Activated CD4-positive, CD25-positive, alpha-beta regulatory T cell treated with anti-CD3 and anti-CD28 coated beads, Interleukin-2, amount 50 U/mL, for 16 hours (primary cell): ENCODE results near the gene RNASE8.

Experiments used
- DNase-seq: peaks from one replicate; pipeline ENCODE4 v3.0.0-alpha.2; 2020; ENCODE audit warnings: low read depth, low spot score

Gene RNASE8

DNA sequence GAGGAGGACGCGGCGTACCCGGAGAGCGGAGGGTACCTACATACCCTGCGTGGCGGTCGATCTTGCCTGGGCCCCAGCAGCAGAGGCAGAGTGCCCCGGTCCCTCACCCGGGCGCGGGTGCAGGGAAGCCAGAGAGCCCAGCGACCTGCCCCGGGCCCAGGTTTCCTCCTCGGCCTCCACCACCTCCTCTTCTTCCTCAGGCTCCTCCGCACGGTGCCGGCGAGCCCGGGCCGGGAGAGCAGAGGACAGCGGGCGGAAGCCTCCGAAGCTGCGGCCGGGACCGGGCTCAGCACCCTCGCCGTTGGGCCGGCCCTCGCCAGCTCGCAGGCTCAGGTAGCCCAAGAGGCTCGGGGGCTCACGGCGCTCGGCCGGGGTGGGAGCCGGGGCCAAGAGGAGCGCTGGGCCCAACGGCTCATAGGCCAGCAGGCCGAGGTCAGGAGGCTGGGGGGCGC lies 34.2 kb downstream of the RNASE8 start:
- DNase-seq = no peak

DNA sequence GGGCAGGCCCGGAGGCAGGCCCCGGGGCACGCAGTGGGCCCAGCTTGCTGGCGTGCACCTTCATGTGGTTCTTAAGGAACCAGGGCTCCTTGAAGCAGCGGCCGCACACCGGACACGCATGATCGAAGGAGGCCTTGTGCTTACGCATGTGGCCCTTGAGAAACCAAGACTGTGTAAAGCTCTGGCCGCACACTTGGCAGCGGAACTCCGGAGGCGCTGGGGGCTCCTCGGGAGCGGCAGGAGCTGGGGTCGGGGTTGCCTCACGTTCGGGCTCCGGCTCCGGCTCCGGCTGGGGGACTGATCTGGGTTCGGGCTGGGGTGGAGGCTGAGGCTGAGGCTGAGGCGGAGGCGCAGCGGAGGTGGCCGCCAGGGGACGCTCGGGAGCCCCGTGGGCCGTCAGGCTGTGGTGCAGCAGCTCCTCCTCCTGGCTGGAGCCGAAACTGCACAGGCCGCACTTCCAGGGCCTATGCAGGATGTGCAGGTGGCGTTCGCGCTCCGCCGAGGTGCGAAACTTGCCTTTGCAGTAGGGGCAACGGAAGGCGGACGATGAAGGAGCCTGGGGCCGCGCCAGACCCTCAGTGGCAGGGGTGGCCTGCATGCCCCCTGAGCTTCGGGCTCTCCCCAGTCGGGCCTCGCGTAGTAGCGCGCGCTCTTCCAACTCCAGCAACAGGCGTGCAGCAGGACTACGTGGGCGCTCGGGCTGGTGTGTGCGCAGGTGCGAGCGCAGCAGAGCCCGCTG lies 34.8 kb downstream of the RNASE8 start:
- DNase-seq = peak; percentile 78

DNA sequence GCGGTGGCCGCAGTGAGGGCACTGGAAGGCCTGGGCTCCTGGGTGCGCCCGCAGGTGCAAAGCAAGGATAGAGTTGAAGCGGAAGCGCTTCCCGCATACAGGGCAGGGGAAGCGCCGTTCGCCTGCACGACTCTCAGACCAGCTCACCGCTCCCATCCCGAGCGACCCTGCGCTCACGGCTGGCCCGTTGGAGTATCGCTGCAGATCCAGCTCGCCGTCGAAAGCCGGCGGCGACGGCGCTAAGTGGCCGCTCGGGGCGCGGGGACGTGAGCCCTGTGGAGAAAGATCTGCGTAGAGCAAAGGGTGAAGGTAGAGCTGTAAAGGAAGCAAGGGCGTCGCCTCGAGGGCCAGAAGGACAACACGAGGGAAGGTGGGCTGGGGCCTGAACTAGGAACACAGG lies 35.4 kb downstream of the RNASE8 start:
- DNase-seq = no peak

DNA sequence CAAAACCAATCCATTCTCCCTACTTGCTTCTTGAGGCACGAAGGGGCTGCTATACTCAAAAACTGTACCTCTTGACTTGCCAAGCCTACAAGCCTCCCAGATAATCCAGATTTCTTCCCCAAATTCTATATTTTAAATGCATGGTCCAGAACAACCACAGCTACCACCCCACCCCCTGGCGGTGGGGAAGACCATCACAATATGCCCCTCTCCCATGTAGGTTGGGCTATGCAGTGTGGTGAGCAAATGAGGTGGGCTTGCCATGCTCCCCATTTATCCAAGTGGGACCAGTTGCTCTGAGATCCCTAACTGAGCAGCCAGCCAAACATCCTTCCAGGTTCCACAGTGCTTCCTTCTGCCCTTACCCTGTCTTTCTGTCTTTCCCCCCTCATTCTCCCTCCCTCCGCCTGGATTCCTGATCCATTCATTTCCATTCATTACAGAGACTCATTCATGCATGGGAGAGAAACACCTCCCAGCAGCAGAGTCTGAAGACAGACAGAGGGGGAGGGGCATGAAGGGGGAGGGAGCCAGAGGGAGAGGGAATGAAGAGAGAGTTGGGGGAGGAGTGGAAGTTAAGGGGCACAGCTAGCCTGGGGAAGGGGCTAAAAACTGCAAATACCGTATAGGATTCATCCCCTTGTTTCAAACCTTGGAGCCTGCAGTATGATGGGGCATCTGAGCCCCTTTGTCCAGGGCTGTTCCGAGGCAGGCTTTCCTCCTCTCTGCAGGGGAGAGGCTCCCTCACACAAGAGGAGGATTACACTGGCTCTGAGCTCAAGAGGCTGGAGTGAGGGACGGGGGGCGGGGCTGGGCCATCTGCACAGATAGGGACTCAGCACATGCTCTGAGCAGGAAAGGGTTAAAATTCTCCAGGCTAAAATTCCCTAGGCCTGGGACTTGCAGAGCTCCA lies 36.4 kb downstream of the RNASE8 start:
- DNase-seq = no peak

DNA sequence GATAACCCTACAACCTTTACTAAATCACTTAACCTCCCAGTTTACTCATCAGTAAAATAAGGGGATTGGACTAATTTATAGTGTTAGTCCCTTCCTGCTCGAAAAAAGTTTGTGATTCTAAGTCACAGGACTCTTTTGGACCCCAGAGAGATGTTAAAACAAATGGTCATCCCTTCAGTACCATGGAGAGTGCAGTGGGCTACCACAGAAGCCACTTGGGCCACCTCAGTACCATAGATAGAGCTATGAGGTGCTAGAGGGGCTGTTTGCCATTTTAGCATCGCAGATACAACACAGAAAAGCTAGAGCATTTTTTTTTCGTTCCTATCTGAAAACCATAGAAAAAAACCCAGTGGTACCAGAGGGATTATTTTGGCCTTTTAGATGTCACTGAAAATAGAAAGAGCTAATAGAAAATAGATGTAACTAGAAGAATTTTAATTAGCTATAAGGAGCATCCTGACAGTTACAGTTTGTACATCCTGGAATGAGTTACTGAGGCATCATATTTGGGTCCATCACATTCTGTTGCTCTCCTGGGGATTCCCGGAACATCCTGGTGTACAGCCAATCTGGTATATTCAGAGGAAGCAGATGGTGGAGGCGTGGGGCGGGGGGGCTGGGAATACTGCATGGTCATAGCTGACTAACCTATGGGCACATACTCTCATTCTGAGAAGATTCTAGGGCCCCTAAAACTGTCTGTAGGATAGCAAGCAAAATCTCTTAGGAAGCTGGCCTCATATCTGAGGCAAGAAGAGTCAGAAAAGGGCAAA lies 38.0 kb downstream of the RNASE8 start:
- DNase-seq = no peak

DNA sequence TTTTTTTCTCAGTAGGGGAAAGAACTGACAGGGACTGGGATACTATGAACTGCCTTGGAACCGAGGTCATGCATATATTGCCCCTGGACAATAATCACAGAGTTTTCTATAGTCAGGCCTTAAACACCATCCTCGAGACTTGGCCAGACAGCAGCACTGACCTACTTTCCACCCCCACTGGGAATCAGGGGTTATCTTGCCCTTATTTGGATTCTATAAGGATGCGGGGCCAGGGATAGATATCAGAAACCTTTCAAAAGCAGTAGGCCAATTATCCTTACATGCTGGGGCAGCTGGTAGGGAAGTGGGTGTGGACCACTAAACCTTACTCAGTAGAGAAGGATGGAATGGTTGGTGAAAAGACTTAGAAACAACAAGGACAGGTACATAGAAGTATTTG lies 38.8 kb downstream of the RNASE8 start:
- no peak for DNase-seq

DNA sequence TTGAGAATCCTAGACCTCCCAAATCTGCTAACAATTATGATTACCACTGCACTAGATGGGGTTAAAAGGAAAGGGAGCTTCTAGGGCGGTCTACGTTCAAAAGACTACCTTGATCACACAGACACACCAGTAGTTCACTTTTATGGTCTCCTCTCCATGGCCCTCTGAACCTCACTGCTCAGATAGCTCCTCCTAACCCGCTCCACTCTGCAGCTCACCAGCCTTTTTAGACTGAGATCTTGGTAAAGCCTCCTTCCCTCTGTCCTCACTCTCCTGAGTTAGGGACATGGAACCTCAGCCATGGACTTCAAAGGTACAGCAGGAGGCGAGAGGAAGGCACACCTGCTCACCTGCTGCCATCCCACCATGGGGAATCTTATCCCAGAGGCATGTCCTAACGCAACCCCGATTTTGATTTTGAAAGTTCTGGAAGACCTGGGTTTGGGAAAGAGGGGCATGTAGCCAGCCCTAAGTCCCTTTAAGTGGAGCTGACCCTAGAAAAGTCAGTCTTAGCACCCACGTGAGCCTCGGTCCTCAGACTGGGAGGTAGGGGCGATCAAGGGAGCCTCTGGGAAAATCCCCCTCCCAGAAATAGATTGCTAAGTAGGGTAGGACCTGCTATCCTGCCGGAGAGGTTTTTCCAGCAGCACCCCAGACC lies 39.5 kb downstream of the RNASE8 start:
- DNase-seq = no peak

DNA sequence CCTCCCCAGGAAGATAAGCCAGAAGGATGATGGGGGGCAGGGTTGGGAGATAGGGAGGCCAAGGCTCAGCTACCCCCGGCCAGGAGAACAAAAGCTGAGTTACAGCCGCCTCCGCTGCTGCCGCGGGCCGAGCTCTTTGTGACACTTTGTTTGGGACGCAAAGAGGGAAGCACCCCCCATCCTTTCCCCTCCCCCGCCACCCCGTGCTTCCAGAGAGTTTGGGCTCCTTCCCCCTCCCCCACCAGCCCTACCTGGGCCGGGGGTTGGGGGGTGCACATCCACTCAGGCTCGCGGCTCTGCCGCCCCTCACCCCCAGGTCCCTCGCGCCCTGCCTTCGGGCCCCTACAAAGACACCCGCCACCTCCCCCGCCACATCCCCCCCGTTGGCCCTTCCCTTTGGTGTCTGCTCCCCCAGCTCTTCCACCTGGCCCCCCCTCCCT lies 40.0 kb downstream of the RNASE8 start:
- no peak for DNase-seq

DNA sequence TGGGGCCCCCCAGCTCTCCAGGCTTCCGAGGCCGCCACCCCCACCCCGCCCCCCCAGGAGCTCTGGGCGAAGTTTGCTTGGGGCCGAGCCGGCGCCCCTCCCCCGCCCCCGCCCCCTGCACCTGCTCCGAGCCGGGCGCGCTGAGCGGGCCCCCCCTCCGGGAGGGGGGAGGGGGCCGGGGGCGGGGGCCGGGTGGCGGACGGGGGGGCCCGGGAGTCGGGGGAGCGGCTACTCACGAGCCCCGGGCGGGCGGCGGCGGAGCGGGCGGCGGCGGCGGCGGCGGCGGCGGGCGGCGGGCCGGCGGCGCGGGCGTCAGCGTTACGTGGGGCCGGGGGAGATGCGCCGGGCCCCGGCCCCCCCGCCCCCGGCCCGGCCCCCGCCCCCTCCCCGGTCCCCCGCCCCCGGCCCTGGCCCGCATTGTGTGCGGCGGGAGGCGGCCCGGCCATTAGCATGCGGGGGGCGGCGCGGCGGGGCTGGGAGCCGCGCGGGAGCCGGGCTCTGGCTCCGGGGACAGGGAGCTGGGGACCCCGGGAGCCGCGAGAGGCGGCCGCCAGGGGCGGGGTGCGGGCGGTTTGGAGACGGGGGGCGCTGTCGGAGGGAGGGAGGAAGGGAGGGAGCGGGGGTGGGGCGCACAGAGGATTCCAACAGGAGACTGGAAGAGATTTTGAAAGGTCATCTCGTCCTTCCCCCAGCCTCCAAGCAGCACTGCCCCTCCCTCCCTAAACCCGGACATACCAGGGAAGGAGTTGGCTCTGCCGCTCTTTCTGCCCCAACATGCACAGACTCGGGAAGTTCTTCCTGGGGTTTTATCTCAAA lies 40.7 kb downstream of the RNASE8 start, which contains the start of gene ZNF219:
Gene ZNF219 (minus strand): TSS at position 580 of the 816 bp plus-strand sequence. CDS start 5,064 bp downstream, outside the sequence.
- DNase-seq = no peak

DNA sequence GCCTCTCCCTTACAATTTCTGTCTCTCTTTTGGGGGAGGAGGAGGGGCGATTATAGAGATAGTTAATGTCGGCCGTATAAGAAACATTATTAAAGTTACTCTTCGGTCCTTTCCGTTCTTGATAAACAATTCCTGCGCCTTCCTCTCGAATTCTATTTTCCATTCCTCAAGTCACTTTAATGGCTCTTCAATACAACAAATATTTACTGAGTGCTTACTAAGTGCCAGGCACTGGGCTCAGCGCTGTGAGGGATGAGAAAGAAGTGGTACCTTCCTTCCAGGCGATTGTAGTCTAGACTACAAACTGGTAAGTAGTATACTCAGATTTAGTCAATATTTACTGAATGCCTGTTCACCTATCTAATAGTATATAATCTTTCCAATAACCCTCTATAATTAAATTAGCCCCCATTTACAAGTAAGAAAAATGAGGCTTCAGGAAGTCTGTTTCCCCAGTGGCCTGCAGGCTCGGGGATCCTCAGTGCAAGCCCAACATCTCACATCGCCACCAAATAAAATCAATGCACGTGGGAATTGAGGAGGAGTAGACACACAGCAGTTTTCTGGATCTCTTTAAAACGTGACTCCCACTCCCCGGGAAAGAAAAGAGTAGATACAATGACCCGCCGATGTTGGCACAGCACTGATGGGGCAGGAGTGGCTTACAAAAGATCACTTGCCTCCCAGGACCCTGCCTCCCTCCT lies 41.4 kb downstream of the RNASE8 start:
- DNase-seq = no peak

DNA sequence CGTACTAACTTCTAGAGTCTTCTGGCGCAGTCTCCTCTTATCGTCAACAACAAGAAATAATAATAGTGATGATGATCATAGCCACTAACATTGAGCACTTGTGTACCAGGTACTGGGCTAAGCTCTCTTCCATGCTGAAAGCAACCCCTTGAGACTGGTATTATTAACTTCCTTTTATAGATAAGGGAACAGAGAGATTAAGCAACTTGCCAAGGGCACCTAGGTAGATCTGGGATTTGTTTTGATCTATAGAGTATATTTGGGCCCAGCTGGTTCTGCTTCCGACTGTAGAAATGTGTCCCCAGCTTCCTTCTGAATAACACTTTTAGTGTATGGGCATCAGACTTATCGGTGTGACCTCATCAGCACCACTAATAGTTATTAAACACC lies 42.0 kb downstream of the RNASE8 start:
- DNase-seq = no peak

DNA sequence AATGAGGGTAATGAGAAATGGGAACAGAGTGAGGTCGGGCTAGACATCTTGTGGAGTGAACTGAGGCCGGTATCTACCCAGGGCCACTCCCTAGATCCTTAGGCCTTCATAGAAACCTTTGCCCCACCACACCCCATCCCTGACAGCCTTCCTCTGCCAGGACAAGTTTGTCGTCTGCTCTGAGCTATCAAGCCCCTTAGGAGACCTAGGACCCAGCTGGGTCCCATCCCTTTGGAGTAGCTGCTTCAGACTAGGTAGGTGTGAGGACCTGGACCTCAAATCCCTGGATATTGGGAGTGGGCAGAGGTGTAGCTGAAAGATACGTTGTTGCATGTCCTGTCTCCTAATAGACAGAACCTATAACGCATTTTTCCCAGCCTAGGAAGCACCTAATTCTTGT lies 43.3 kb downstream of the RNASE8 start, which contains the start of gene TMEM253:
Gene TMEM253 (plus strand): TSS at position 136 of the 400 bp plus-strand sequence. CDS start 278 bp downstream, outside the sequence.
- no peak for DNase-seq

DNA sequence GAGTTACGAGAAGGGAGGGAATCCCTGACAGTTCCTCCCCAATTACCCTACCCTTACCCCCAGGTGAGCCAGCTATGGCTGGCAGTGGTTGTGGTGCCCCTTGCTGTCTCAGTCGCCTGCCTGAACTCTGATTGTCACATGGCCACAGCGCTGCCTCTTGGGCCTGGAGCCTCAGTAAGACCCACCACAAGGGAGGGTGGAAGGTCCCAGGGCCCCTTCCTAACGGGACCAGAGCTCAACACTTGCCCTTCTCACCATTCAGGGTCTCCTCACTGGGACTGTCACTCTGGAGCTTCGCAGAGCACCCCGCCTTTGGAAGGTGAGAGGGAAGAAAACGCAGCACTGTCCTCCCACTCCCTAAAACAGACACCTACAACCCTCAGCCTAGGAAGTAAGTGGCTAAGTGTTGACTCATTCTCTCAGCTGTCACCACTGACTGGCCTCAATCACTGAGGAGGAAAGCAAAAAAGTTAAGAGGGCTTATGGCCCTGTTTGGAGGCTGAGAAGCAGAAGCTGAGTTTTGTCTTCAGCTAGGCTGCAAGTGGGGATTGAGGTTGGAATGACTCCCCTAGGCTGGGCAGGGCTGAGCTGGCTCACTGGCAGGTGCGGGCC lies 44.3 kb downstream of the RNASE8 start:
- no peak for DNase-seq

DNA sequence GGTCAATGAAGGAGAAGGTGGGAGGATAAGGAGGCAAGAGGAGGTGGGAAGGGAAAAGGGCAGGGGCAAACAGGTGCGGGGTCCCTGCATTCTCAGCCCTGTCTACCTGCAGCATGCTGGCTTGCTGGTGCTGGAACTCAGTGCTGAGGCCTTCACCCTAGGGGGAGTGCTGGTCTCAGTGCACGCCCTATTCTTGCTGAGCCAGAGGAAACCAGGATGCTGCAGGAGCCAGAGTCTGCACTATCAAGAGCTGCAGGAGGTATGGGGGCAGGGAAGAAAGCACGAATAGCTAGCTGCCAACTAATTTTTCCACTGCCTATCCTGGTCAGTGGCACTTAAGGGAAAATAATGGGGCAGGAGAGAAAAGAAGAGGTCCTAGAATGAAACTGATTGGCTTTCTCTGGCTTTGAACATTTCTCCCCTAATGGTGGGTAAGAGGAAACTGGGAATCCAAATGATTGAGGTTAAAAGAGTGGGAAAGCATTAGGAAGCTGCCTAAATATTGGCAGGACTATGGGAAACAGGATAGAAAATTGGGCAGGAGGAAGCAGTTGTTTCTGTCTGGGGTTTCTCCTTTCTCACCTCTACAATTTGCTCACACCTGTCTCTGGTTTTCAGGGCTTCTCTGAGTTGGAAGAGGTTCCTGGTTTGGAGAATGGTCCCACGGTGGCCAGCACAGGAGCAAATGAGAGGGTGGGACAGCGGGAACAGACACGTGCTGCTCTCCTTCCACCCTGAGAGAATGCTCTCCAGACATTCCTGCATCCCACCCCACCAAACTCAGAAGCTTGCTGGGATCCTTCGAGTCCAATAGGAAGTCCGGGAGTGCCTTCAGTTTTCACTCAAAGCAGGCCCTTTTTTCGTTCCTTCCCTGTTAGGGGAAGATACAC lies 45.1 kb downstream of the RNASE8 start:
- no peak for DNase-seq

DNA sequence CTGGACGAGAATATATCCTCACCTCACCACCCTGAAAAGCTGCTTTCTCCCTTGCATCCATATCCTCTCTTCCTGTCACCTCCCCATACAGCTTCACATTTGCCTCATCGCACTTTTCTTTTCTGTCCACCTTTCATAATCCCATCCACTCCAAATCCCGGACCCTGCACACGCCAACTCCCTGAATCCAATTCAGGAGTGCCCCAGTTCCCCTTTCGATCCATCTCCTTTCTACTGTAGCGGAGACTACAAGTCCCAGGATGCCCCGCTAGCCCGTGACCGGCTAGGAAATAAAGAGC lies 45.7 kb downstream of the RNASE8 start:
- DNase-seq = no peak

DNA sequence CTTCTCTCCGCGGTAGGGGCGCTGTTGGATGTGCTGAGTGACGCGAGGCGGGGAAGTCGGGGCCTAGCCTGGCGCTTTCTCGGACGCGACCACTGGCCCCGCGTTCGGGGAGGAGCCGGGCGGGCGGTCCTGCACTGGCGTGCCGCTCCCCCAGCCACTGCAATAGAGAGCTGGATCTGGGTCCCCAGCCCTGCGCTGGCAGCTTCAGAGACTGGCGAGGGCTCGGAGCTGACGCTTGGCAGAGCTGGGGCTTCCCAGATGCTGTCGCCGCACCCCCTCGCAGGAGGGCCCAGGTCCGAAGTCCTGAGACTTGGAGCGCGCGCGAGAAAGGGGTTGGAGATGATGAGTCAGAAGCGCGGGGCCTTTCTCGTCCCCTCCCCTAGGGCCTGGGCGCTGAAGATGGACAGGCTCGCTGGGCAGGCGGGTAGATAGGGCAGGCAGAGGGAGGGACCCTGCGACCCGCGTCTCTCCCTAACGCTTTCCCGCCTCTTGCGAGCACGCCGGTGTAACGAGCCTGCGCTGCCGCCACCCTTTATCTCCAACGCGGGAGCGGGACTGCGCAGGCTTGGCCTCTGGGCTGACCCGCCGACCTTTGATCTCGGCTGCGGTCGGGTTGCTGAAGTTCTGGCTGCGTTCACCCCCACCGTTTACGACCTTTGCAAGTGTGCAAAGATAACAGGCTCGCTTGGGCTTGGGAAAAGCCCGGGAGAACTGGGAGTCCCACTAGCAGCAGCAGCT lies 46.3 kb downstream of the RNASE8 start:
- DNase-seq = peak; percentile 89

DNA sequence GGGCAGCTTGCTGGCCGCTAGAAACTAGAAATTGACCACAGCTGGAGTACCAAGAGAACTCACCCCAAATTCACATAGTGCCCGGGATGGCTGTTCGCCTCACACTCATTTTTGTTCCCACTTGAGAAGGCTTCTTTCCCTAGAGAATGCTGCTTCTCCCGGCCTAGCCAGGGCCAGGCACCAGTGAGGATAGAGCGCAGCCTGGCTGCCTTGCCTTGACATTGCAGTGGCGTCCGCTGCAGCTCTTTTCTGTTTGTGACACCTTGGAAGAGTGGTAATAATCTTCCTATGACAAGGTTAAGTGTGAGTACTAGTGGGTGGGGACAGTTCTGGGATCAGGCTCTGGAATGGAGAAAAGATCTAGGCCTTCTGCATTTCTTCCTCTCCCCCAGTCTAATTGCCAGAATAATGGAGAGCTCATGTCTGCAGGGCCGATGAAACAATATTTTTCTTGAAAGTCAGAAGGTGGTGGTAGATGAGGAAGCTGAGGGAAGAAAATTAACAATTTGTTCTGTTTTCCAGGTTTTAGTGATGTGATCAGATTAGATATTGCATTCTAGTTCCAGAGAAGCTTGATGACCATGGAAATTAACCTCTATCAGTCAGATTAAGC lies 46.9 kb downstream of the RNASE8 start:
- DNase-seq = peak; percentile 39
